ENCODE measurements around the gene RGS1. TPM values are rescaled to one million over a fixed set of nuclear protein-coding genes. Genes with fewer than 3 reads are reported as not detected.

RGS1 gene
- total and polyA plus RNA-seq, 2 experiments from 2014 or later: not detected

DNA sequence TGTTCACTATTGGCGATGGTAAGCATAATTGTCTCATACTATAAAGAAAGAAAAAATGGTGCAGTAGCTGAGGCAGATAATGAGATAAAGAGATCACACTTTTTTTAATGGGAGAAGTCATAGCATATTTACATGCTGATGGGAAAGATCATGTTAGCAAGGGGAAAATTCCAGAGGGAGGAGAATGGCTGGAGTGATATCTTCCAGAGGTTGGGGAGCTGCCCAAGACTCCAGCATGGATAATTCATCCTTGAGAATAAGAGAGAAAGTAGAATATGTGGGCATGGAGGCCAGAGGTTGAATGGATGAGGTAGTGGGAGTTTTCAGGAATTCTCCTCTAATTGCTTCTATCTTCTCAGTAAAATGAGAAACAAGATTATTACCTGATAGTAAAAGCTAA, 45.8 kb upstream of the RGS1 start:
- Histone ChIP-seq H3K4me1 (ENCODE audit: insufficient read depth) (peaks cover 4% of the 10 kb centered on the region; the same call in 1 of the 2 replicates), H2AFZ (no peak overlapping the region), H3K79me2 (replicated peaks; ENCODE audit: insufficient read depth) (no peaks in the 10 kb centered on the region), H3F3A (replicated peaks; ENCODE audit: low read depth) (no peaks in the 10 kb centered on the region), H3K27ac (ENCODE audit: low read depth) (no peak overlapping the region), H4K20me1 (replicated peaks; ENCODE audit: insufficient read depth) (no peaks in the 10 kb centered on the region), H3K4me2 (no peak overlapping the region), H3K27me3 (ENCODE audit: insufficient read depth) (no peaks in the 10 kb centered on the region), H3K4me3 (no peak overlapping the region), H3K9me2 (ENCODE audit: insufficient read depth) (no peaks in the 10 kb centered on the region), H3K36me3 (ENCODE audit: insufficient read depth) (no peaks in the 10 kb centered on the region)
- Mint-ChIP-seq H3K27me3 (ENCODE audit: insufficient read depth, low read depth, poor library complexity) (no peaks in the 10 kb centered on the region), H3K9me3 (peaks cover 2% of the 10 kb centered on the region; the same call in 2 of the 3 replicates), H3K27ac (no peak overlapping the region), H3K4me3 (no peak overlapping the region), H3K4me1 (peaks cover 14% of the 10 kb centered on the region), H3K36me3 (ENCODE audit: low read depth) (no peaks in the 10 kb centered on the region)
- DNase-seq (ENCODE audit: low spot score) (no peak), ATAC-seq (no peak)
- no peak for TF ChIP-seq NANOG (IDR thresholded peaks at IDR 0.05; ENCODE audit: borderline replicate concordance)
- no peak for TF ChIP-seq ZNF114 (CRISPR knock-in tag; IDR thresholded peaks at IDR 0.05)
- no peak for TF ChIP-seq JUNB (IDR thresholded peaks at IDR 0.05; ENCODE audit: unreplicated experiment)
- TF ChIP-seq ETS1 (IDR thresholded peaks at IDR 0.05): no peak
- no peak for TF ChIP-seq STAT1 (IDR thresholded peaks at IDR 0.05; ENCODE audit: unreplicated experiment)
- TF ChIP-seq REST (IDR thresholded peaks at IDR 0.05; ENCODE audit: unreplicated experiment): no peak
- TF ChIP-seq EZH2phosphoT487 (IDR thresholded peaks at IDR 0.05; ENCODE audit: unreplicated experiment): no peak
- TF ChIP-seq CREB1 (CRISPR knock-in tag; IDR thresholded peaks at IDR 0.05; ENCODE audit: low read depth): no peak
- no peak for TF ChIP-seq CTCF (conservative IDR thresholded peaks at IDR 0.05; ENCODE audit: low read depth in 2 of 2)
- no peak for TF ChIP-seq ZNF331 (CRISPR knock-in tag; IDR thresholded peaks at IDR 0.05; ENCODE audit: low read depth)
- TF ChIP-seq ZNF462 (CRISPR knock-in tag; IDR thresholded peaks at IDR 0.05): no peak
- no peak for TF ChIP-seq EZH2 (IDR thresholded peaks at IDR 0.05; ENCODE audit: low read depth, unreplicated experiment)
- TF ChIP-seq POLR2AphosphoS5 (IDR thresholded peaks at IDR 0.05; ENCODE audit: low read depth): no peak
